WTC11 (cell line): ENCODE measurements around the gene LRRC37A3.

Experiments used
- ATF2 ChIP-seq: sonication (generic); formaldehyde crosslinking; IDR thresholded peaks from 2 replicates; pipeline ENCODE4 v1.8.1; 2022; ENCODE audit warnings: low read depth, missing genetic modification reagents, borderline replicate concordance
- CTCF ChIP-seq: fragments of 200-600 bp; IDR thresholded peaks from 2 replicates; pipeline ENCODE4 v1.8.0; 2022; ENCODE audit warnings: antibody characterized with exemption
- HMGXB4 ChIP-seq: sonication (generic); formaldehyde crosslinking; IDR thresholded peaks from 2 replicates; pipeline ENCODE4 v1.8.1; 2023; ENCODE audit warnings: mild to moderate bottlenecking, moderate library complexity, missing genetic modification reagents
- IRF2 ChIP-seq: sonication (generic); formaldehyde crosslinking; IDR thresholded peaks from 2 replicates; pipeline ENCODE4 v1.8.0; 2022; ENCODE audit warnings: low read depth, missing genetic modification reagents, borderline replicate concordance
- MAX ChIP-seq: sonication (generic); formaldehyde crosslinking; IDR thresholded peaks from 2 replicates; pipeline ENCODE4 v1.8.0; 2022; ENCODE audit warnings: mild to moderate bottlenecking, missing genetic modification reagents
- SMAD3 ChIP-seq: sonication (generic); formaldehyde crosslinking; IDR thresholded peaks from 2 replicates; pipeline ENCODE4 v1.8.0; 2022; ENCODE audit warnings: missing genetic modification reagents, mild to moderate bottlenecking, borderline replicate concordance
- ZNF396 ChIP-seq: fragments of 250-450 bp; sonication (Bioruptor Pico); IDR thresholded peaks from 2 replicates; pipeline ENCODE4 v1.8.0; 2021; ENCODE audit warnings: mild to moderate bottlenecking, moderate library complexity, borderline replicate concordance
- ZNF532 ChIP-seq: fragments of 250-450 bp; sonication (Bioruptor Pico); IDR thresholded peaks from 2 replicates; pipeline ENCODE4 v1.9.0; 2021; ENCODE audit warnings: mild to moderate bottlenecking, borderline replicate concordance

GRCh38 chr17:64936117-64936516, 16.8 kb upstream of the LRRC37A3 start:
- no peak for TF ChIP-seq MAX
- no peak for TF ChIP-seq HMGXB4 (CRISPR knock-in tag)
- TF ChIP-seq CTCF = no peak
- TF ChIP-seq IRF2 (CRISPR knock-in tag) = no peak
- no peak for TF ChIP-seq ATF2 (CRISPR knock-in tag)
- no peak for TF ChIP-seq ZNF396 (CRISPR knock-in tag)
- TF ChIP-seq SMAD3 (CRISPR knock-in tag) = no peak
- no peak for TF ChIP-seq ZNF532
